Measurements from ENCODE around the gene STX8.

STX8 gene

GRCh38 chr17:9513266-9513665 is 62.4 kb downstream of the STX8 start:
- TF ChIP-seq, protein P1, sequence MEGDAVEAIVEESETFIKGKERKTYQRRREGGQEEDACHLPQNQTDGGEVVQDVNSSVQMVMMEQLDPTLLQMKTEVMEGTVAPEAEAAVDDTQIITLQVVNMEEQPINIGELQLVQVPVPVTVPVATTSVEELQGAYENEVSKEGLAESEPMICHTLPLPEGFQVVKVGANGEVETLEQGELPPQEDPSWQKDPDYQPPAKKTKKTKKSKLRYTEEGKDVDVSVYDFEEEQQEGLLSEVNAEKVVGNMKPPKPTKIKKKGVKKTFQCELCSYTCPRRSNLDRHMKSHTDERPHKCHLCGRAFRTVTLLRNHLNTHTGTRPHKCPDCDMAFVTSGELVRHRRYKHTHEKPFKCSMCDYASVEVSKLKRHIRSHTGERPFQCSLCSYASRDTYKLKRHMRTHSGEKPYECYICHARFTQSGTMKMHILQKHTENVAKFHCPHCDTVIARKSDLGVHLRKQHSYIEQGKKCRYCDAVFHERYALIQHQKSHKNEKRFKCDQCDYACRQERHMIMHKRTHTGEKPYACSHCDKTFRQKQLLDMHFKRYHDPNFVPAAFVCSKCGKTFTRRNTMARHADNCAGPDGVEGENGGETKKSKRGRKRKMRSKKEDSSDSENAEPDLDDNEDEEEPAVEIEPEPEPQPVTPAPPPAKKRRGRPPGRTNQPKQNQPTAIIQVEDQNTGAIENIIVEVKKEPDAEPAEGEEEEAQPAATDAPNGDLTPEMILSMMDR (IDR thresholded peaks at IDR 0.05; ENCODE audit: low read depth, low read length), result no peak
- Histone ChIP-seq H3K27me3 (ENCODE audit: insufficient read depth, low read depth, severe bottlenecking) (no peaks in the 10 kb centered on the region), H3K27ac (no peak overlapping the region), H3K4me3 (ENCODE audit: low read depth, low read length) (no peak overlapping the region), H3K36me3 (no peaks in the 10 kb centered on the region), H3K9me3 (ENCODE audit: severe bottlenecking) (no peaks in the 10 kb centered on the region)
- no peak for DNase-seq

- Histone ChIP-seq H3K4me3 (ENCODE audit: low read depth, low read length) (no peak overlapping the region), H3K36me3 (no peaks in the 10 kb centered on the region), H3K9me3 (ENCODE audit: severe bottlenecking) (no peaks in the 10 kb centered on the region), H3K27me3 (ENCODE audit: insufficient read depth, low read depth, severe bottlenecking) (no peaks in the 10 kb centered on the region), H3K27ac (no peak overlapping the region)
- TF ChIP-seq, protein P1 (IDR thresholded peaks at IDR 0.05; ENCODE audit: low read depth, low read length), result no peak
- DNase-seq, result no peak
These were observed 63.1 kb downstream of the STX8 start for GRCh38 chr17:9512323-9513168.

- DNase-seq, result no peak
- no peaks in the 10 kb centered on the region for H3K36me3 ChIP-seq
- TF ChIP-seq, protein P1 (IDR thresholded peaks at IDR 0.05; ENCODE audit: low read depth, low read length), result no peak
- H3K4me3 ChIP-seq (ENCODE audit: low read depth, low read length), result no peak overlapping the region
- H3K27ac ChIP-seq, result no peak overlapping the region
- H3K9me3 ChIP-seq (ENCODE audit: severe bottlenecking), result no peaks in the 10 kb centered on the region
- H3K27me3 ChIP-seq (ENCODE audit: insufficient read depth, low read depth, severe bottlenecking), result no peaks in the 10 kb centered on the region
These were observed 66.3 kb downstream of the STX8 start for GRCh38 chr17:9509236-9509816.

DNA sequence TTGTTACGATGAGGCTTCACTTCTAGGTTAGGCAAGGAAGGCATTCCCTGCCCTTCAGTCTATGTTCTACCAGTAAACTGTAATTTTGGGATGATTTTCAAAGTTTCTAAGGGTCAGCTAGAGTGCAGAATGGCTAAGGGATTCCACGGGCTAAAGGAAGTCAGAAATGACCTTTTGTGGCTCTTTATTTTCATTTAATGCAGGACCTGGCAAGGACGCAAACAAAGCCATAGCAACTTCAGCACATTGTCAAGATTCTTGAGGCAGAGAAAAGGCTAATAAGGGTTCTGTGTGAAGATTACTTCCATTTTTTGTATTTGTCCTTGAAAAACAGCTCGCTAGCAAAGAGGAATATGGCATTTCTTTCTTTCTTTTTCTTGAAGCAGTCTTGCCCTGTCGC is 76.6 kb downstream of the STX8 start:
- DNase-seq, result no peak
- H3K27me3 ChIP-seq (ENCODE audit: insufficient read depth, low read depth, severe bottlenecking), result no peaks in the 10 kb centered on the region
- TF ChIP-seq, protein P1 (IDR thresholded peaks at IDR 0.05; ENCODE audit: low read depth, low read length), result no peak
- no peak overlapping the region for H3K4me3 ChIP-seq (ENCODE audit: low read depth, low read length)
- H3K36me3 ChIP-seq, result no peaks in the 10 kb centered on the region
- H3K27ac ChIP-seq, result no peak overlapping the region
- H3K9me3 ChIP-seq (ENCODE audit: severe bottlenecking), result no peaks in the 10 kb centered on the region

DNA sequence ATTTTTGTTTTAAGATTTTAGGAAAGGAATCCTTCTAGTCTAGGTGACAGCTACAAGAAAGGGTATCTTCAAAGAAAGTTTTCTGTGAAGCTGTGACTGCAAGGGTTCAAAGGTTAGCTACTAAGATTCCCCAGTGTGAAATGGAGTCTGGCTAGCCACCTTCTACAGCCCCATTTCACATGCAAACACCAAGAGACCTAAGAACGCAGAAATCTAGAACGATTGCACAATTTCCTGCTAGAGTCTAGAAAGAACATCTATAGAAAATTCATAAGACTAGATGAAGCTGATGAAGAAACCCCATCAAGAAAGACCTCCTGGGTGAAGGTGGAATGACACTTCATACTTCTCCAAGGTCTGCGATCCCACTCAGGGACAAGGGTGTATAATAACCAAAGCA is 77.1 kb downstream of the STX8 start:
- no peaks in the 10 kb centered on the region for H3K27me3 ChIP-seq (ENCODE audit: insufficient read depth, low read depth, severe bottlenecking)
- H3K9me3 ChIP-seq (ENCODE audit: severe bottlenecking), result no peaks in the 10 kb centered on the region
- no peak for DNase-seq
- no peak overlapping the region for H3K27ac ChIP-seq
- TF ChIP-seq, protein P1 (IDR thresholded peaks at IDR 0.05; ENCODE audit: low read depth, low read length), result no peak
- no peak overlapping the region for H3K4me3 ChIP-seq (ENCODE audit: low read depth, low read length)
- H3K36me3 ChIP-seq, result no peaks in the 10 kb centered on the region

All from WERI-Rb-1 (cell line).